HuH-7 (cell line): Measurements from ENCODE around the gene DOK6.

Source experiments
- DNase-seq: peaks from one replicate; pipeline ENCODE4 v3.0.0; 2011; ENCODE audit warnings: low spot score

Gene DOK6

GRCh38 chr18:69689121-69689759 lies 288.6 kb downstream of the DOK6 start:
- DNase-seq = no peak

GRCh38 chr18:69691008-69691760 lies 290.5 kb downstream of the DOK6 start:
- no peak for DNase-seq

- DNase-seq = no peak
Measured at GRCh38 chr18:69697069-69697468, 296.4 kb downstream of the DOK6 start.

GRCh38 chr18:69697689-69698088 lies 297.0 kb downstream of the DOK6 start:
- DNase-seq = no peak

- DNase-seq = no peak
Measured at GRCh38 chr18:69701305-69701704, 300.6 kb downstream of the DOK6 start.

GRCh38 chr18:69703461-69703860 lies 302.8 kb downstream of the DOK6 start:
- no peak for DNase-seq

- no peak for DNase-seq
Measured at GRCh38 chr18:69705987-69706386, 305.3 kb downstream of the DOK6 start.

- no peak for DNase-seq
Measured at GRCh38 chr18:69708844-69709243, 308.2 kb downstream of the DOK6 start.

GRCh38 chr18:69715191-69715795 lies 314.6 kb downstream of the DOK6 start:
- DNase-seq = no peak

- no peak for DNase-seq
Measured at GRCh38 chr18:69717586-69717985, 316.9 kb downstream of the DOK6 start.

GRCh38 chr18:69718912-69719547 lies 318.3 kb downstream of the DOK6 start:
- no peak for DNase-seq

GRCh38 chr18:69720422-69720821 lies 319.7 kb downstream of the DOK6 start:
- DNase-seq = no peak

GRCh38 chr18:69723434-69723833 lies 322.7 kb downstream of the DOK6 start:
- no peak for DNase-seq

- no peak for DNase-seq
Measured at GRCh38 chr18:69725009-69725408, 324.3 kb downstream of the DOK6 start.

- no peak for DNase-seq
Measured at GRCh38 chr18:69725855-69726508, 325.3 kb downstream of the DOK6 start.

- no peak for DNase-seq
Measured at GRCh38 chr18:69727912-69728572, 327.4 kb downstream of the DOK6 start.

- DNase-seq = no peak
Measured at GRCh38 chr18:69730664-69731063, 330.0 kb downstream of the DOK6 start.

- DNase-seq = no peak
Measured at GRCh38 chr18:69734536-69734935, 333.8 kb downstream of the DOK6 start.

- no peak for DNase-seq
Measured at GRCh38 chr18:69736730-69737129, 336.0 kb downstream of the DOK6 start.

- DNase-seq = no peak
Measured at GRCh38 chr18:69737851-69738250, 337.2 kb downstream of the DOK6 start.

GRCh38 chr18:69747388-69747787 lies 346.7 kb downstream of the DOK6 start:
- no peak for DNase-seq
